A673 (cell line): ENCODE measurements around the gene ZBTB16. TPM values are rescaled to one million over a fixed set of nuclear protein-coding genes. Genes with fewer than 3 reads are reported as not detected.

ENCODE experiments used
- BruUV-seq: library from RNA; stranded (reverse); fragments of 400-500 nt; replicated peaks from 2 replicates; lab custom pipeline; 2021; lab: Mats Ljungman, UMichigan
- CTCF ChIA-PET: fragments of 300-600 bp; sonication (Branson Sonifier 250); formaldehyde crosslinking; loops from one replicate; lab custom pipeline; 2022; ENCODE audit warnings: antibody characterized with exemption; lab: Charles Lee
- POLR2A ChIA-PET: fragments of 300-600 bp; sonication (Branson Sonifier 250); formaldehyde crosslinking; loops from one replicate; lab custom pipeline; 2022; ENCODE audit warnings: antibody characterized with exemption; ENCODE audit not compliant: low non-redundant PET; lab: Charles Lee
- DNase-seq: peaks from one replicate; pipeline ENCODE4 v3.0.0-alpha.2; 2015; ENCODE audit warnings: low spot score
- H3K27ac ChIP-seq: fragments of 200-600 bp; sonication (generic); 2 replicates; pipeline ENCODE4 v1.5.1; 2016; ENCODE audit warnings: mixed run types, low read depth, mild to moderate bottlenecking, mixed read lengths, antibody characterized with exemption, low read length; ENCODE audit not compliant: poor library complexity, severe bottlenecking
- H3K27me3 ChIP-seq: fragments of 200-600 bp; sonication (generic); replicated peaks from 2 replicates; pipeline ENCODE4 v1.6.1; 2017; ENCODE audit warnings: mixed run types, low read depth, mild to moderate bottlenecking, mixed read lengths, antibody characterized with exemption, low read length; ENCODE audit not compliant: insufficient read depth, poor library complexity
- H3K36me3 ChIP-seq: fragments of 200-600 bp; sonication (generic); 2 replicates; pipeline ENCODE4 v1.6.1; 2016; ENCODE audit warnings: mixed run types, mild to moderate bottlenecking, mixed read lengths, antibody characterized with exemption, low read length; ENCODE audit not compliant: insufficient read depth, poor library complexity, severe bottlenecking
- H3K4me1 ChIP-seq: fragments of 200-600 bp; sonication (generic); 2 replicates; pipeline ENCODE4 v1.6.1; 2017; ENCODE audit warnings: mixed run types, mild to moderate bottlenecking, mixed read lengths, antibody characterized with exemption, low read length; ENCODE audit not compliant: insufficient read depth, poor library complexity, severe bottlenecking
- H3K4me3 ChIP-seq: fragments of 200-600 bp; sonication (generic); 2 replicates; pipeline ENCODE4 v1.5.1; 2016; ENCODE audit warnings: low read depth, mixed run types, mild to moderate bottlenecking, mixed read lengths, low read length; ENCODE audit not compliant: poor library complexity, severe bottlenecking
- H3K9me3 ChIP-seq: fragments of 200-600 bp; sonication (generic); 2 replicates; pipeline ENCODE4 v1.6.1; 2016; ENCODE audit warnings: mixed run types, low read depth, mild to moderate bottlenecking, mixed read lengths, antibody characterized with exemption, low read length; ENCODE audit not compliant: poor library complexity, severe bottlenecking
- CTCF ChIP-seq: fragments of 300-800, 200-600 bp; sonication (generic); conservative IDR thresholded peaks from 2 replicates; pipeline ENCODE4 v1.5.1; 2017; ENCODE audit warnings: low read depth, mild to moderate bottlenecking, antibody characterized with exemption, low read length, moderate library complexity, mixed read lengths
- EZH2 ChIP-seq: fragments of 200-600 bp; sonication (generic); IDR thresholded peaks from 2 replicates; pipeline ENCODE4 v1.6.1; 2017; ENCODE audit warnings: borderline replicate concordance, low read depth, mild to moderate bottlenecking, mixed read lengths, antibody characterized with exemption, low read length; ENCODE audit not compliant: poor library complexity, severe bottlenecking
- intact Hi-C: fragments of 100-400 bp; cut with micrococcal nuclease; formaldehyde crosslinking; loops from one replicate; pipeline ENCODE4 v1.10.0; 2022; ENCODE audit not compliant: unreplicated experiment
- total RNA-seq: library from RNA; stranded (reverse); gene quantifications from 2 replicates; pipeline ENCODE4 v1.2.3, GENCODE V29; 2021

Gene ZBTB16
- total RNA-seq, 1 experiment from 2014 or later: 12.0 TPM

DNA sequence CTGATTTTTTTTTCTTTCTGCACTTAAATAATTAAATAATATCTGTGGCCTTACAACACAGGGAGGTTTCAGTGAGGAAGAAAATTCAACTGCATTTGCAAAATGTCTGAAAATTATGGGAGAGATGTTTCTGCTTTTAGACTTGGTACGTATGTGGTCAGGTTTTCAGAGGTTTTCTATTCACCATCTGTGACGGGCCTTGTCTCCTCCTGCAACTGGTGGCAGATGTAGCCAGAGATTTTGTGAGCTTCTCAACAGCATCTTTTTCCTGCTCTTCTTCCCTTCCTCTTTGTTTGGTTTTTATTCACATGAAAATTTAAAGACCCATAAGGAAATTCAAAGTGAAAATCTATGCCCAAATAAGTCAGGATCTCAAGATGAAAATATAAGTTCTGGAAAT lies 38.3 kb downstream of the ZBTB16 start:
- CTCF ChIA-PET: no interaction called here
- Histone ChIP-seq H3K27me3 (no peaks in the 10 kb centered on the region), H3K27ac (no peak overlapping the region), H3K36me3 (no peaks in the 10 kb centered on the region), H3K4me1 (peaks cover 35% of the 10 kb centered on the region), H3K9me3 (no peaks in the 10 kb centered on the region), H3K4me3 (no peak overlapping the region)
- no peak for DNase-seq
- TF ChIP-seq EZH2 (no peak), CTCF (no peak)
- intact Hi-C loops: no loop called here
- POLR2A ChIA-PET: no interaction called here
- BruUV-seq: no TSS peak

- ChIA-PET CTCF (no interaction called here), POLR2A (no interaction called here)
- Histone ChIP-seq H3K36me3 (no peaks in the 10 kb centered on the region), H3K27me3 (no peaks in the 10 kb centered on the region), H3K4me1 (peaks cover 35% of the 10 kb centered on the region), H3K4me3 (no peak overlapping the region), H3K9me3 (no peaks in the 10 kb centered on the region), H3K27ac (no peak overlapping the region)
- DNase-seq: no peak
- TF ChIP-seq CTCF: no peak
- no peak for TF ChIP-seq EZH2
- intact Hi-C loops: no loop called here
- BruUV-seq: no TSS peak
Observed at GRCh38 chr11:114098927-114099326, 39.4 kb downstream of the ZBTB16 start.

DNA sequence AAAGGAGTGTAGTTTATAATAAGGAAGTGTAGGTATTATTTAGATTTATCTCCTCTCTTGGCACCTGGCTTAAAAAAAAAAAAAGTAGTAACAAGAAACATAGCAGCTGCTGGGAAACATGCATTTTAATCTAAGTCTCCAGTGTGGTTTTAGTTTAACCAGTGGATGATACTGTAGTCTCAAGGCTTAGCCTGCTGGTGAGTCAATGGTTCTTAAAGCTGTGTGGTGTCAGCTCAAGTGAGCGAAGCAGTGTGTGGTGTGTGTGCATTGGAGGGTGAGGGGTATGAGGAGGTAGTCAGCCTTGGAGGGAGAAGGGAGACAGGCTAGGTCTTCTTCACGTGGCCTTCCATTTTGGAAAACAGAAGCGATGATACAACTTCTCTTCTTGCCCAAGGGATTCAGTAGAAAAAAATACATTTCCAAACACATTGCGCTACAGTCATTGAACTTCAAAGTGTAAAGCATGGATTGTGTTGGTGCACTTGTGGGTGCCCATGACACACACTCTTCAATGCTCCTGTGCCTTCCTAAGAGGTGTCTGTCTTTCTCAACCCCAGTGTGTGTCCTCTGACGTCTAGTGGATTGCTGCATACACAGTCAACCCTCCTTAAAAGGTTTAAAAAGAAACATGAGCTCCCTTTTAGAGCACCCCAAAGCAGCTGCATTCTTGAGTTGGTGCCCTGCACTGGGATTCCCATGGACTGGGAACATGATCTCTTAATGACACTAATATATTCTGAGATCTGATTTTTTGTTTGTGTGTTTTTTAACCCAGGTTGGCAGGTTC lies 40.1 kb downstream of the ZBTB16 start:
- TF ChIP-seq EZH2: no peak
- TF ChIP-seq CTCF: no peak
- POLR2A ChIA-PET: no interaction called here
- Histone ChIP-seq H3K4me3 (no peak overlapping the region), H3K36me3 (no peaks in the 10 kb centered on the region), H3K9me3 (no peaks in the 10 kb centered on the region), H3K4me1 (peaks cover 35% of the 10 kb centered on the region), H3K27me3 (no peaks in the 10 kb centered on the region), H3K27ac (no peak overlapping the region)
- CTCF ChIA-PET: no interaction called here
- no peak for DNase-seq
- no TSS peak for BruUV-seq
- intact Hi-C loops: no loop called here
